ENCODE results near the gene UCP2. TPM values are rescaled to one million over a fixed set of nuclear protein-coding genes. Genes with fewer than 3 reads are reported as not detected.
A peak's percentile ranks its signal among the peaks of the same experiment; 100 is the strongest.

UCP2 gene
- total and polyA plus RNA-seq, 11 donors: 11.9 to 170 (median 19.7) TPM

GRCh38 chr11:74018331-74019005 lies 35.8 kb upstream of the UCP2 start:
- intact Hi-C loops (cut with DNase I): loop anchor here in 5 of 10 donors (2.0 to 10.0 kb wide), 6 partner anchors 36 to 164 kb away; partner anchors contain the start of gene UCP2 (in 3 of the 5)

DNA sequence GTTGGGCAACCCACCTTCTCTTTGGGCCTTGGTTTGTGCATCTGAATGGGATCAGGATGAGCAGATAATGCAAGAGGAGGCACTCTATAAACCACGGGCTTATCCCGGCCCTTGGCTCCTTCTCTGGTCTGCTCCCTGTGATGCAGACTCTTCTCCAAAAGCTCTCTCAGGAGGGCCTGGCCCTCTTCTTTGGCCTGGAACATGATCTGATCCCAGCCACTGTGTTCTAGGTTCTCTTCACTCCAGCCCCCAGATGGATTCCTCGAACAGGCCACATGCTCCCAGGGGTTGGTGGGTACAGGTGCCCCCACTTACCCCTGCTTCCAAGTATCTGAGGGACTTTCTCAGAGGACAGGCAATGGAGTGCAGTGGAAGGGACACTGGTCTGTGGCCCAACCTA lies 35.0 kb upstream of the UCP2 start:
- no peak overlapping the region for H3K4me3 ChIP-seq
- peaks cover 0 to 30% (median 3%) of the 10 kb centered on the region in 9 donors for H3K36me3 ChIP-seq
- TF ChIP-seq CTCF (IDR thresholded peaks at IDR 0.05): no peak
- no peak for TF ChIP-seq POLR2A (IDR thresholded peaks at IDR 0.05)
- H3K27ac ChIP-seq: peak overlapping the region; percentile 76 to 97 (median 88)
- ATAC-seq: no peak
- H3K4me1 ChIP-seq: peaks cover 0 to 66% (median 24%) of the 10 kb centered on the region in 12 donors
- H3K27me3 ChIP-seq: no peaks in the 10 kb centered on the region
- 77 to 93% (median 91%) methylated on average over 3 of the region's 3 CpGs for WGBS, 4 donors
- intact Hi-C loops (cut with DNase I): loop anchor here in 5 of 10 donors (2.0 to 10.0 kb wide), 6 partner anchors 35 to 163 kb away; partner anchors contain the start of gene UCP2 (in 3 of the 5)
- DNase-seq: no peak
- H3K9me3 ChIP-seq: no peaks in the 10 kb centered on the region

More at GRCh38 chr11:74018331-74019005, 35.8 kb upstream of the UCP2 start:
- Histone ChIP-seq H3K9me3 (no peaks in the 10 kb centered on the region), H3K27ac (peak overlapping the region; percentile 76 to 97 (median 88)), H3K36me3 (peaks cover 0 to 35% (median 3%) of the 10 kb centered on the region in 9 donors), H3K4me3 (no peak overlapping the region), H3K27me3 (no peaks in the 10 kb centered on the region), H3K4me1 (peaks cover 0 to 75% (median 24%) of the 10 kb centered on the region in 12 donors)
- ATAC-seq: peak; percentile 95 to 96 (median 95)
- WGBS, 4 donors: 27 to 48% (median 42%) methylated on average over 9 of the region's 9 CpGs
- DNase-seq: peak; percentile 90 to 96 (median 93)
- peak in 1 of 12 donors; percentile 6 for TF ChIP-seq CTCF (IDR thresholded peaks at IDR 0.05)
- TF ChIP-seq POLR2A (IDR thresholded peaks at IDR 0.05): peak in 1 of 2 donors; percentile 16

- no peaks in the 10 kb centered on the region for H3K27me3 ChIP-seq
- DNase-seq (no peak), ATAC-seq (no peak)
- no peak overlapping the region for H3K4me3 ChIP-seq
- TF ChIP-seq POLR2A (IDR thresholded peaks at IDR 0.05) (no peak), CTCF (IDR thresholded peaks at IDR 0.05) (no peak)
- peaks cover 0 to 67% (median 31%) of the 10 kb centered on the region in 12 donors for H3K4me1 ChIP-seq
- peaks cover 0 to 28% (median 3%) of the 10 kb centered on the region in 9 donors for H3K36me3 ChIP-seq
- H3K9me3 ChIP-seq: no peaks in the 10 kb centered on the region
- peak overlapping the region in 1 of 12 donors; percentile 12 for H3K27ac ChIP-seq
- 87 to 95% (median 94%) methylated on average over 5 of the region's 5 CpGs for WGBS, 4 donors
- intact Hi-C loops (cut with DNase I): loop anchor here in 4 of 10 donors (5.0 to 10.0 kb wide), 4 partner anchors 34 to 161 kb away; partner anchors contain the start of gene UCP2 (in 2 of the 4)
These were observed 33.5 kb upstream of the UCP2 start for GRCh38 chr11:74015919-74016684.

All from heart left ventricle (tissue), 16 donors.